K562 (cell line): ENCODE results near the gene CUL2. TPM values are rescaled to one million over a fixed set of nuclear protein-coding genes. Genes with fewer than 3 reads are reported as not detected.

ENCODE experiments used
- ATAC-seq: fragments of 200-7000 bp; cut with Tn5 transposase; 3 replicates; pipeline ENCODE4 v1.9.1; 2020; ENCODE audit warnings: moderate library complexity
- BruUV-seq: library from RNA; stranded (reverse); fragments of 400-500 nt; replicated peaks from 2 replicates; lab custom pipeline; 2021; lab: Mats Ljungman, UMichigan
- CTCF ChIA-PET: fragments of 300-600 bp; formaldehyde crosslinking; extraction: SDS; loops from one replicate; lab custom pipeline; 2021; ENCODE audit warnings: low intra/inter-chr PET ratio; lab: Yijun Ruan, JAX
- POLR2A ChIA-PET: fragments of 300-600, 350-650 bp; sonication (Branson Sonifier 250); formaldehyde crosslinking; extraction: SDS; loops from one replicate; lab custom pipeline; 2021; ENCODE audit warnings: antibody characterized with exemption, inconsistent platforms; lab: Yijun Ruan, JAX
- DNase-seq, 4 experiments: peaks; one replicate each; pipeline versions ENCODE4 v3.0.0 to v3.0.0-alpha.2; 2011 to 2018; ENCODE audit warnings: low spot score in 3 of 4, mixed read lengths in 3 of 4; ENCODE audit errors: extremely low read depth in 1 of 4
- FAIRE-seq: peaks from 2 replicates; lab custom pipeline; 2011; peaks lifted over from hg19 to GRCh38; lab: Jason Lieb, UNC
- H2AFZ ChIP-seq: 2 replicates; pipeline ENCODE4 v1.6.0; 2011; ENCODE audit warnings: low read depth, low read length, control low read depth, inconsistent platforms
- H3K27ac ChIP-seq: fragments of 200-600 bp; 3 replicates; pipeline ENCODE4 v1.8.0; 2011; ENCODE audit warnings: low read depth, mild to moderate bottlenecking, control low read depth, inconsistent platforms, low read length, moderate library complexity, mixed read lengths; ENCODE audit errors: extremely low read depth
- H3K27me3 ChIP-seq, 2 experiments: fragments of 300-600 bp in 1 of 2; 2 replicates in 1 of 2; 3 replicates in 1 of 2; pipeline versions ENCODE4 v1.6.0 to v1.8.0; 2011; ENCODE audit warnings: inconsistent platforms in 2 of 2, low read length in 2 of 2, mild to moderate bottlenecking in 1 of 2, mixed read lengths in 1 of 2, moderate library complexity in 1 of 2; ENCODE audit not compliant: control insufficient read depth in 2 of 2, insufficient read depth in 2 of 2
- H3K36me3 ChIP-seq: fragments of 300-600 bp; 3 replicates; pipeline ENCODE4 v1.8.0; 2011; ENCODE audit warnings: mild to moderate bottlenecking, low read length, inconsistent platforms; ENCODE audit not compliant: control insufficient read depth, insufficient read depth
- H3K4me1 ChIP-seq, 2 experiments: fragments of 200-600 bp in 1 of 2; replicated peaks in 1 of 2; 2 replicates in 1 of 2; 3 replicates in 1 of 2; pipeline versions ENCODE4 v1.5.1 to v1.8.0; 2011; ENCODE audit warnings: inconsistent platforms in 2 of 2, low read length in 2 of 2, mild to moderate bottlenecking in 1 of 2, mixed read lengths in 1 of 2, moderate library complexity in 1 of 2; ENCODE audit not compliant: control insufficient read depth in 2 of 2, insufficient read depth in 2 of 2
- H3K4me2 ChIP-seq: 2 replicates; pipeline ENCODE4 v1.6.1; 2011; ENCODE audit warnings: low read length, control low read depth, inconsistent platforms, mixed read lengths; ENCODE audit not compliant: insufficient read depth
- H3K4me3 ChIP-seq: fragments of 200-600 bp; sonication (generic), shearing (Covaris generic); 2 replicates; pipeline ENCODE4 v1.5.1; 2016; ENCODE audit warnings: control low read depth, inconsistent platforms
- H3K79me2 ChIP-seq: fragments of 200-600 bp; 3 replicates; pipeline ENCODE4 v1.8.0; 2011; ENCODE audit warnings: low read length, inconsistent platforms; ENCODE audit not compliant: control insufficient read depth, insufficient read depth
- H3K9ac ChIP-seq, 2 experiments: 2 replicates each; pipeline versions ENCODE4 v1.6.0 to v1.6.1; 2011; ENCODE audit warnings: low read depth in 2 of 2, low read length in 2 of 2, control low read depth in 1 of 2, inconsistent platforms in 1 of 2, mild to moderate bottlenecking in 1 of 2, mixed read lengths in 1 of 2; ENCODE audit not compliant: insufficient read depth in 1 of 2
- H3K9me1 ChIP-seq: one replicate; pipeline ENCODE4 v1.6.0; 2011; ENCODE audit warnings: inconsistent platforms, mild to moderate bottlenecking, low read length, moderate library complexity; ENCODE audit not compliant: control insufficient read depth, insufficient read depth
- H3K9me3 ChIP-seq: replicated peaks from 2 replicates; pipeline ENCODE4 v1.5.1; 2011; ENCODE audit warnings: low read depth, low read length, inconsistent platforms; ENCODE audit not compliant: control insufficient read depth, insufficient read depth
- H4K20me1 ChIP-seq: replicated peaks from 2 replicates; pipeline ENCODE4 v1.6.1; 2011; ENCODE audit warnings: low read length, inconsistent platforms, mixed read lengths; ENCODE audit not compliant: control insufficient read depth, insufficient read depth
- ARID1B ChIP-seq: fragments of 450-650 bp; IDR thresholded peaks from 2 replicates; pipeline ENCODE4 v1.6.1; 2016; ENCODE audit warnings: antibody characterized with exemption, mild to moderate bottlenecking, inconsistent platforms
- DPF2 ChIP-seq: fragments of 450-650 bp; IDR thresholded peaks from 2 replicates; pipeline ENCODE4 v1.6.1; 2016
- FOSL1 ChIP-seq: fragments of 200-800 bp; sonication (Bioruptor generic); conservative IDR thresholded peaks from 2 replicates; pipeline ENCODE4 v1.6.1; 2016; ENCODE audit warnings: missing genetic modification characterization, missing compliant biosample characterization
- GATAD2B ChIP-seq: fragments of 450-650 bp; IDR thresholded peaks from 2 replicates; pipeline ENCODE4 v1.6.1; 2017; ENCODE audit warnings: mild to moderate bottlenecking, borderline replicate concordance
- HMG20B ChIP-seq: fragments of 250-450 bp; sonication (Bioruptor Pico); IDR thresholded peaks from 2 replicates; pipeline ENCODE4 v1.5.0; 2021; ENCODE audit warnings: mild to moderate bottlenecking
- HNRNPLL ChIP-seq: fragments of 200-400 bp; formaldehyde crosslinking; IDR thresholded peaks from 2 replicates; pipeline ENCODE4 v1.6.1; 2017; ENCODE audit warnings: low read length, low read depth, mild to moderate bottlenecking; ENCODE audit not compliant: poor library complexity, severe bottlenecking
- JUND ChIP-seq, 2 experiments: IDR thresholded peaks; 2 replicates in 1 of 2; 3 replicates in 1 of 2; pipeline ENCODE4 v1.6.1; 2011; ENCODE audit warnings: borderline replicate concordance in 2 of 2, low read depth in 2 of 2, low read length in 2 of 2, improper control_type of control experiment in 1 of 2, missing biosample characterization in 1 of 2, missing genetic modification characterization in 1 of 2, missing genetic modification reagents in 1 of 2
- SMARCA4 ChIP-seq: fragments of 450-650 bp; IDR thresholded peaks from 2 replicates; pipeline ENCODE4 v1.6.1; 2016
- SMARCB1 ChIP-seq: IDR thresholded peaks from 2 replicates; pipeline ENCODE4 v1.6.1; 2011; ENCODE audit warnings: improper control_type of control experiment, low read depth; ENCODE audit not compliant: insufficient read length
- SMARCE1 ChIP-seq: fragments of 450-650 bp; IDR thresholded peaks from 2 replicates; pipeline ENCODE4 v1.7.1; 2016; ENCODE audit warnings: mild to moderate bottlenecking
- ZBTB43 ChIP-seq: sonication (generic); formaldehyde crosslinking; IDR thresholded peaks from 2 replicates; pipeline ENCODE4 v1.8.0; 2023; ENCODE audit warnings: mild to moderate bottlenecking, missing genetic modification reagents
- ZKSCAN8 ChIP-seq: fragments of 200-800 bp; sonication (Bioruptor generic); IDR thresholded peaks from 2 replicates; pipeline ENCODE4 v1.6.1; 2016; ENCODE audit warnings: missing genetic modification characterization, missing compliant biosample characterization
- ZNF263 ChIP-seq: sonication (generic); formaldehyde crosslinking; IDR thresholded peaks from 2 replicates; pipeline ENCODE4 v1.8.0; 2022; ENCODE audit warnings: mild to moderate bottlenecking, missing genetic modification reagents, borderline replicate concordance
- WGBS: fragments of 100-300 bp; shearing (Covaris generic); methylation state at CpG from one replicate; pipeline ENCODE4 v1.1.6; 2016; ENCODE audit warnings: low coverage, mixed read lengths; ENCODE audit not compliant: insufficient coverage; ENCODE audit errors: missing lambda C conversion rate; 5-methylcytosine and 5-hydroxymethylcytosine counted together
- in situ Hi-C: fragments of 300-500 bp; cut with MboI; formaldehyde crosslinking; loops from 4 replicates; pipeline ENCODE4 v1.15.0; 2018; ENCODE audit warnings: inconsistent platforms, mixed read lengths
- intact Hi-C: fragments of 100-400 bp; cut with micrococcal nuclease; formaldehyde crosslinking; loops from 2 replicates; pipeline ENCODE4 v1.14.2; 2022
- polyA plus RNA-seq, 8 experiments: library from polyadenylated mRNA; depleted of rRNA in 4 of 8; stranded (reverse) in 5 of 8; unstranded in 3 of 8; fragments of >200 nt; fragmentation: Nextera tagmentation in 2 of 8; fragmentation: Illumina TruSeq in 1 of 8; extraction: Ambion mirVana in 2 of 8; extraction: Trizol in 1 of 8; gene quantifications; 2 replicates each; pipeline versions ENCODE4 v1.2.1 to v1.2.3, GENCODE V29; 2011 to 2014; ENCODE audit warnings: inconsistent platforms in 1 of 8, missing spikeins in 1 of 8
- total RNA-seq, 7 experiments: library from RNA; depleted of rRNA in 6 of 7; stranded (reverse); fragments of >200 nt in 6 of 7; fragmentation: Illumina TruSeq in 2 of 7; extraction: Trizol in 2 of 7; gene quantifications; 2 replicates each; pipeline versions ENCODE4 v1.2.1 to v1.2.3, GENCODE V29; 2011 to 2021; ENCODE audit warnings: low replicate concordance in 1 of 7
- TF ChIP-seq, protein P1 (sequence below), 2 experiments: fragments of 150-350 bp in 1 of 2; IDR thresholded peaks; 2 replicates each; pipeline ENCODE4 v1.6.1; 2012 to 2016; ENCODE audit warnings: low read depth in 2 of 2, low read length in 2 of 2, mild to moderate bottlenecking in 1 of 2, moderate library complexity in 1 of 2
- TF ChIP-seq, protein P2 (sequence below), 2 experiments: fragments of 450-650 bp in 1 of 2; sonication (generic) in 1 of 2; formaldehyde crosslinking in 1 of 2; IDR thresholded peaks in 1 of 2; conservative IDR thresholded peaks in 1 of 2; 2 replicates each; pipeline versions ENCODE4 v1.6.1 to v1.8.1; 2016 to 2023; ENCODE audit warnings: mild to moderate bottlenecking in 2 of 2, moderate library complexity in 2 of 2, inconsistent platforms in 1 of 2, missing genetic modification reagents in 1 of 2

CUL2 gene
- total and polyA plus RNA-seq, 9 of the 15 experiments (the other 6 are each of a cell fraction or from before 2014, with no cell fraction given), result 17.3 to 46.3 (median 41.2) TPM

- POLR2A ChIA-PET, result no interaction called here
- H3K4me1 ChIP-seq, result peaks cover 17 to 19% of the 10 kb centered on the region in 2 experiments
- no peak for ATAC-seq
- peak overlapping the region; percentile 95 for H3K4me3 ChIP-seq
- H2AFZ ChIP-seq, result no peak overlapping the region
- H3K9me3 ChIP-seq, result no peaks in the 10 kb centered on the region
- no peaks in the 10 kb centered on the region for H3K36me3 ChIP-seq
- in situ Hi-C loops (no loop called here), intact Hi-C loops (loop anchor here (10.0 kb wide), 4 partner anchors 134 to 506 kb away; partner anchors contain the start of gene GJD4)
- CTCF ChIA-PET, result interaction anchor here (1.3 kb wide), 1 partner anchor 66 kb away, joined by 3 read pairs; no protein-coding TSS in a partner anchor
- no peaks in the 10 kb centered on the region for H4K20me1 ChIP-seq
- peak overlapping the region; percentile 99; the same call in 2 of the 3 replicates for H3K27ac ChIP-seq
- H3K9me1 ChIP-seq, result no peaks in the 10 kb centered on the region
- TF ChIP-seq SMARCE1 (peak; percentile 49; the same call in 1 of the 2 replicates), SMARCB1 (peak; percentile 91), HNRNPLL (no peak), JUND (IDR thresholded peaks at IDR 0.05; ENCODE audit: borderline replicate concordance, low read depth, low read length) (peak; percentile 60), JUND (tag; IDR thresholded peaks at IDR 0.05; ENCODE audit: borderline replicate concordance, low read depth, low read length) (peak; percentile 48; the same call in 1 of the 3 replicates), SMARCA4 (peak; percentile 39; the same call in 1 of the 2 replicates), ZKSCAN8 (CRISPR knock-in tag) (no peak), ZNF263 (no peak), GATAD2B (peak; percentile 44; the same call in 1 of the 2 replicates), DPF2 (0 out of 2 replicates have a peak, but pooled peaks have one; percentile 24), HMG20B (CRISPR knock-in tag) (no peak), ARID1B (peak; percentile 20; the same call in 1 of the 2 replicates), FOSL1 (tag) (peak; percentile 70), ZBTB43 (no peak)
- TF ChIP-seq, protein P1, sequence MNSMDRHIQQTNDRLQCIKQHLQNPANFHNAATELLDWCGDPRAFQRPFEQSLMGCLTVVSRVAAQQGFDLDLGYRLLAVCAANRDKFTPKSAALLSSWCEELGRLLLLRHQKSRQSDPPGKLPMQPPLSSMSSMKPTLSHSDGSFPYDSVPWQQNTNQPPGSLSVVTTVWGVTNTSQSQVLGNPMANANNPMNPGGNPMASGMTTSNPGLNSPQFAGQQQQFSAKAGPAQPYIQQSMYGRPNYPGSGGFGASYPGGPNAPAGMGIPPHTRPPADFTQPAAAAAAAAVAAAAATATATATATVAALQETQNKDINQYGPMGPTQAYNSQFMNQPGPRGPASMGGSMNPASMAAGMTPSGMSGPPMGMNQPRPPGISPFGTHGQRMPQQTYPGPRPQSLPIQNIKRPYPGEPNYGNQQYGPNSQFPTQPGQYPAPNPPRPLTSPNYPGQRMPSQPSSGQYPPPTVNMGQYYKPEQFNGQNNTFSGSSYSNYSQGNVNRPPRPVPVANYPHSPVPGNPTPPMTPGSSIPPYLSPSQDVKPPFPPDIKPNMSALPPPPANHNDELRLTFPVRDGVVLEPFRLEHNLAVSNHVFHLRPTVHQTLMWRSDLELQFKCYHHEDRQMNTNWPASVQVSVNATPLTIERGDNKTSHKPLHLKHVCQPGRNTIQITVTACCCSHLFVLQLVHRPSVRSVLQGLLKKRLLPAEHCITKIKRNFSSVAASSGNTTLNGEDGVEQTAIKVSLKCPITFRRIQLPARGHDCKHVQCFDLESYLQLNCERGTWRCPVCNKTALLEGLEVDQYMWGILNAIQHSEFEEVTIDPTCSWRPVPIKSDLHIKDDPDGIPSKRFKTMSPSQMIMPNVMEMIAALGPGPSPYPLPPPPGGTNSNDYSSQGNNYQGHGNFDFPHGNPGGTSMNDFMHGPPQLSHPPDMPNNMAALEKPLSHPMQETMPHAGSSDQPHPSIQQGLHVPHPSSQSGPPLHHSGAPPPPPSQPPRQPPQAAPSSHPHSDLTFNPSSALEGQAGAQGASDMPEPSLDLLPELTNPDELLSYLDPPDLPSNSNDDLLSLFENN (IDR thresholded peaks at IDR 0.05; ENCODE audit: low read depth in 2 of 2, low read length in 2 of 2), result no peak
- TF ChIP-seq, protein P2, sequence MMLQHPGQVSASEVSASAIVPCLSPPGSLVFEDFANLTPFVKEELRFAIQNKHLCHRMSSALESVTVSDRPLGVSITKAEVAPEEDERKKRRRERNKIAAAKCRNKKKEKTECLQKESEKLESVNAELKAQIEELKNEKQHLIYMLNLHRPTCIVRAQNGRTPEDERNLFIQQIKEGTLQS (IDR thresholded peaks at IDR 0.05), result peak; percentile 56; the same call in 1 of the 2 replicates
- TF ChIP-seq, protein P2 (CRISPR knock-in tag; conservative IDR thresholded peaks at IDR 0.05), result no peak
- no peak for FAIRE-seq
- H3K79me2 ChIP-seq, result peaks cover 51% of the 10 kb centered on the region
- no peak for DNase-seq
- H3K27me3 ChIP-seq, result no peaks in the 10 kb centered on the region
- peak overlapping the region in 1 of 2 experiments; percentile 99; a peak in 2 of 4 replicates for H3K9ac ChIP-seq
- 27% methylated on average over 1 of the region's 1 CpG for WGBS
- peak overlapping the region; percentile 92 for H3K4me2 ChIP-seq
- no TSS peak for BruUV-seq
Observed at GRCh38 chr10:35129185-35129674, 39.1 kb upstream of the CUL2 start.
